ENCODE measurements around the gene ERC1. TPM values are rescaled to one million over a fixed set of nuclear protein-coding genes. Genes with fewer than 3 reads are reported as not detected.

The ERC1 gene
- total RNA-seq, 1 experiment from 2014 or later, result 31.5 TPM

DNA sequence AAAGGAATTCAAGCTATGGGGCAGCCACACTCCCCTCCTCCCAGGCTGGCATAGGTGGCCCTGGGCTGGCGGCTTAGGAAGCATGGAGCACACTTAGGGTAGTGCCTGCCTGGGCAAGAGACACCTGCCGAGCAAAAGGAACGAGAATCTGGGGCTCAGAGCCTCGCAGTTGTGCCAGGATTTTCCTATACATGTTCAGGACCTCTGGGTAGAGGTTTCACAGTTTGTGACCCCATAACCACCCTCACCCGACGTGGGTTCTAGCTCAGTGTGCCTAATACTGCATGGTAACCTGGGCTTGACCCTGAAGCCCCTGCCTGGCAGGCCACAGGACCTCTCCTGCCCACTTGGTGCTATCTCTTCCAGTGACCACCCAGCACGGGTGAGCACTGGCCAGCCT, 503.8 kb downstream of the ERC1 start:
- H3K36me3 ChIP-seq, result peaks cover 9% of the 10 kb centered on the region; the same call in 1 of the 2 replicates
- no peak overlapping the region for H3K4me3 ChIP-seq
- no peak overlapping the region for H3K27ac ChIP-seq
- H3K4me1 ChIP-seq, result peaks cover 19% of the 10 kb centered on the region
- no peak for DNase-seq
- H3K9me3 ChIP-seq (replicated peaks), result no peaks in the 10 kb centered on the region
- no peaks in the 10 kb centered on the region for H3K27me3 ChIP-seq

DNA sequence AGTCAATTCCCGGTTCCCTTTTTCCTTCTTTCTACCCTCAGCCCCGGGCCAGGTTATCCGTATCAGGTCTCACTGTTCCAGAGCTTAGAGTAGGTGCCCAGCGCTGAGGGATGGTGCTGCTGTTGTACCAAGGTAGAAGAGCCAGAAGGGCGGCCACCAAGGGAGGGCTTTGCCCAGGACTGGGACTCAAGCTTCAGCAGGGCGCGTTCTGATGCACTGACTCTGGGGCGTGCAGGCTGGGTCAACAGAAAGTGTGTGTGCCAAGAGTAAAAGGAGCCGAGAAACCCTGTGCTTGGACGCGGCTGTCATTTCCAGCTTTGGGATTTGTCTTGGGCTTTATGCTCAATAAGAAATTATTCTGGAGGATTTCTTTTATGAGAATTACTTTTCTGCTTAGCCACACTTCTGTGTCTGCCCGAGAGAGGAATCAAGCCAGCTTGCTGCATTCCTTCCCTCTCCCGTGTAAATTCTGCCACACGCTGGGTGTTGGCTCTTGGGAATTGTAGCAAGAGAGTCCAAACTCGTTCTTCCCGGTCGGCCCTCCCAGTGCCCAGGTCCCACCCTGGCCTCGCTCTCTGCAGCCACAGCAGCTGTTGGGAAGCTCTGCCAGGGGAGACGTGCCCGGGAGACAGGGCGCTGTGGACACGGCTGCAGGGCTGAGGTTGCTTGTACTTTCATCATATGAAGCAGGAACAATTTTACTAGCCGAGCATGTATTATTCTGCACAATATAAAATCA, 505.3 kb downstream of the ERC1 start:
- H3K27me3 ChIP-seq, result no peaks in the 10 kb centered on the region
- peaks cover 16% of the 10 kb centered on the region for H3K4me1 ChIP-seq
- no peak overlapping the region for H3K27ac ChIP-seq
- DNase-seq, result peak; percentile 53 to 62
- H3K36me3 ChIP-seq, result 0 out of 2 replicates have a peak, but pooled peaks cover under 1% of the 10 kb centered on the region
- H3K9me3 ChIP-seq (replicated peaks), result no peaks in the 10 kb centered on the region
- no peak overlapping the region for H3K4me3 ChIP-seq

DNA sequence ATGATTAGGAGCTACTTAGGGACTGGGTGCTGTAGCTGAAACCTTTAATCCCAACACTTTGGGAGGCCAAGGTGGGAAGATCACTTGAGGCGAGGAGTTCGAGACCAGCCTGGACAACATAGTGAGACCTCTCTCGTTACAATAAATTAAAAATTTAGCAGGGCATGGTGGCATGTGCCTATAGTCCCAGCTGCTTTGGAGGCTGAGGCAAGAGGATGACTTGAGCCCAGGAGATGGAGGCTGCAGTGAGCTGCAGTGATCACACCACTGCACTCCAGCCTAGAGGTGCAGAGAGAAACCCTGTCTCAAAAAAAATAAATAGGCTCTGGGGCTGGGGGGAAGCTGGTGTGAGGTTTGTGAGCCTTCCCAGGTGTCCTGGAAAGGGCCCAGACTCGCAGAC, 506.1 kb downstream of the ERC1 start:
- Histone ChIP-seq H3K4me1 (peaks cover 8% of the 10 kb centered on the region; the same call in 1 of the 2 replicates), H3K27ac (no peak overlapping the region), H3K36me3 (no peaks in the 10 kb centered on the region), H3K27me3 (no peaks in the 10 kb centered on the region), H3K9me3 (replicated peaks) (no peaks in the 10 kb centered on the region), H3K4me3 (no peak overlapping the region)
- no peak for DNase-seq

DNA sequence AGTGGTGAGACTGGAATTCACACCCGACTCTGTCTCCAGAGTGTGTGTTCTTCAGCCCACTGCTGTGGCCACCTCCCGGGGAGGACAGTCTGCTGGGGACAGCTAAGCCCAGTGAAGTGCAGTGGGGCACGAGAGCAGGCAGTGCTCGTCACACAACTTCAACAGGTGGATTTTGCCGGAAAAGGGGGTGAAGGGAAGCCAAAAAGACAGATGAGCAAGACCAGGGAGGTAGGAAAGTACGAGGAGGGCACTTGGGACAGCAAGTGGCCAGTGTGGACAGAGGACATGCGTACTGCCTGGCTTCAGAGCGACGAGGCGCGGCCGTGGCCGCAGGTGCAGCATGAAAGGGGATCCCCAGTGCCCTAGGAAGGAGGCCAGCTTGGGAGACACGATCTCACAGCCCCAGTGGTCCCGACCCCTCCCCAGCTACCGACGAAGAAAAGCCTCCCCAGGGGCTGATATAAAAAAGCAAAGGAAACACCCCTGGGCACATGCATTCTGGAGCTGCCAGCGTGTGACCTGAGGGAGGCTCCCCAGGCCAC, 507.2 kb downstream of the ERC1 start:
- H3K4me1 ChIP-seq, result peaks cover 7% of the 10 kb centered on the region; the same call in 1 of the 2 replicates
- H3K9me3 ChIP-seq (replicated peaks), result no peaks in the 10 kb centered on the region
- no peaks in the 10 kb centered on the region for H3K36me3 ChIP-seq
- no peak overlapping the region for H3K4me3 ChIP-seq
- no peak overlapping the region for H3K27ac ChIP-seq
- H3K27me3 ChIP-seq, result no peaks in the 10 kb centered on the region
- no peak for DNase-seq

DNA sequence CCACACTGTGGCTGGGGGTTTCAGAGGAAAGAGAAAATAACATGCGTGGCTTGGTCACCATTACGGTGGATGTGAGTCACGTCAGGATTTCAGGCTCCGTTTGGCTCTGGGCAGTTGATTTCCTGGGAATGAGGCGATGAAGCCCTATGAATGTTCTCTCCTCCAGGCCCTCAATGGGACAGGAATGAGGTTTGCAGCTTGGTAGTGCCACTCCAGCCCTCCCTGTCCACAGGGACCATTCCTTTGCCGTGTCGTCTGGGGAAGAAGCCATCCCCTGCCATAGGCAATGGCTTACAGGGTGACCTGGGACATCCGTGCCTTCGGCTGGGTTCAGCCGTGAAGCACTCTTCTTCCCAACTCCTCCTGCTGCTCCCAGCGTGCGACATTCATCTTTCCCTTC, 508.3 kb downstream of the ERC1 start:
- no peaks in the 10 kb centered on the region for H3K36me3 ChIP-seq
- H3K27ac ChIP-seq, result no peak overlapping the region
- H3K4me3 ChIP-seq, result no peak overlapping the region
- no peaks in the 10 kb centered on the region for H3K27me3 ChIP-seq
- peaks cover 7% of the 10 kb centered on the region; the same call in 1 of the 2 replicates for H3K4me1 ChIP-seq
- DNase-seq, result no peak
- no peaks in the 10 kb centered on the region for H3K9me3 ChIP-seq (replicated peaks)

DNA sequence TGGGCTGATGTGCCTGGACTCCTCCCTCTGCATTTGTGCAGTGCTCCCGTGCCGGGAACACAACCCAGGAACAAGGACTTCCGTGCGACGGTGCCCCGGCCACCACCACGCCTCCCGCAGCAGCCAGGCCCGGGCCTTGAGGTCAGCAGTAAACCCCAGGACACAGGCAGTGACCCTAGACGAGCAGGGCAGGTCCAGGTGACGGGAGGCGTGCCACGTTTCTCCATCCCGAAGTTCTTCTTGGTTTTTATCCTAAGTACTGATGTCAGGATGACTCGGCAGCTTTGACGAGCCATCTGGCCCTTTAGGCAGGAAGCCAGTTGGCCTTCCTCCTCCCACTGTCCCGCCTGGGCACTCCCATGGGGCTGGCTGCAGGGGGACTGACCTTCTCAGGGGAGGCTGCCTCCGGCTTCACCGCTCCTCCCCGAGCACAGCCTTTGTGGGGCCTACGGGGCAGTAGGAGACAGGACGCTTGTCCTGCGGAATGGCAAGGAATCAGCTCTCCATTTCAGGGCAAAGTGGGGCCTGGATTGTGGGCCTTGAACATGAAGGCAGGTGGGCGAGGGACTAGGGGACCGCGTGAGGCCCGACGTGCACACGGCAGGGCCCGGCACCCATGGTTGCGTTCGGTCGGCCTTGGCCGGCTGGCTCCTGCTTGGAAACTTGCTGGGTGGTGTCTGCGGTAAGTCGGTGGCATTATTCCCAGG, 509.2 kb downstream of the ERC1 start:
- H3K36me3 ChIP-seq, result no peaks in the 10 kb centered on the region
- no peaks in the 10 kb centered on the region for H3K9me3 ChIP-seq (replicated peaks)
- no peaks in the 10 kb centered on the region for H3K27me3 ChIP-seq
- no peak overlapping the region for H3K27ac ChIP-seq
- no peak for DNase-seq
- peaks cover 7% of the 10 kb centered on the region; the same call in 1 of the 2 replicates for H3K4me1 ChIP-seq
- H3K4me3 ChIP-seq, result no peak overlapping the region

DNA sequence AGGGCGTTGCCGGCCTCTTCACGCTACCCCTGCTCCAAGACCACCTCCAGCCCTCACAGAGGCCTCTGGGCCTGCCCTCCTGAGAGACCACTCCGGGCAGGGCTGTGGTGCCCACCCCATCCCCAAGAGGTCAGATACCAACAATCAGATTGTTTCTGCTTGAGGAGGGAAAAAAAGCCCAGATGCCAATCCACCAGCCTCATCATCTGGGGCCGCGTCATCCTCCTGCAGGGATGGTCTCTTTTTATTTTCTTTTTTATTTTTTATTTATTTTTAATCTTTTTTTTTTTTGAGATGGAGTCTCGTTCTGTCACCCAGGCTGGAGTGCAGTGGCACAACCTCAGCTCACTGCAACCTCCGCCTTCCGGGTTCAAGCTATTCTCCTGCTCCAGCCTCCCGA, 510.0 kb downstream of the ERC1 start:
- H3K27me3 ChIP-seq, result no peaks in the 10 kb centered on the region
- H3K36me3 ChIP-seq, result no peaks in the 10 kb centered on the region
- no peak overlapping the region for H3K27ac ChIP-seq
- peaks cover 7% of the 10 kb centered on the region; the same call in 1 of the 2 replicates for H3K4me1 ChIP-seq
- H3K4me3 ChIP-seq, result no peak overlapping the region
- no peak for DNase-seq
- no peaks in the 10 kb centered on the region for H3K9me3 ChIP-seq (replicated peaks)

DNA sequence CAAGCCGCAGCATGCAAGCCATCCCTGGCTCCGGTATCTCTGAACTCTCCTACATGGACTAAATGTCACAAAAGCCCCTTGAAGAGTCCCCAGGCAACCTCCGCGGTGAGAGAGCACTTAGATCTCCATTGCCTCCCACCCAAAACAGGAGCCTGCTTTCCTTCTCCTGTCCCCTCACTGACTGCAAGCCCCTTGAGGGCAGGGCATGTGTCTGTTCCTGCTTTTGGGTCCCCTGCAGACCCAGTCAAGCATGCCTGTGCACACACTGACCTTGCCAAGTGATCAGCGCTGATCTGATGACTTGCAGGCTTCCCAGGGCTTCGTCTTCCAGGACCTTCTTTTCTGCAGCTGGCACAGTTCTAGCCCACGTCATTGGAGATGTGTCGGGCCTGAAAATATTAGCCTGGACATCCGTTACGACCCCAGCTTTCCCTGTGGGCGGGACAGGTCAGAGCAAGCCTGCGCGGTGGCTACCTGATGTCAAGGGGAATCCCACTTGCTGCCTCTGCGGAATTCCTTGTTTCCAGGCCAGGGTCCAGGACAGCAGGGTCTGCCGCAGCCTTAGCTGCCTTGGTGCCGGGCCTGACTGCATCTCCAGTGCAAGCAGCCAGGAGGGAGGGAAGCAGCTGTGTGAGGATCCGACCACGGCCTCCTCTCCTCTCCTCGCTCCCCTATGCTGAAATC, 510.8 kb downstream of the ERC1 start:
- no peaks in the 10 kb centered on the region for H3K36me3 ChIP-seq
- H3K27me3 ChIP-seq, result no peaks in the 10 kb centered on the region
- H3K4me3 ChIP-seq, result no peak overlapping the region
- no peaks in the 10 kb centered on the region for H3K9me3 ChIP-seq (replicated peaks)
- H3K4me1 ChIP-seq, result 0 out of 2 replicates have a peak, but pooled peaks cover 1% of the 10 kb centered on the region
- no peak overlapping the region for H3K27ac ChIP-seq
- DNase-seq, result no peak

DNA sequence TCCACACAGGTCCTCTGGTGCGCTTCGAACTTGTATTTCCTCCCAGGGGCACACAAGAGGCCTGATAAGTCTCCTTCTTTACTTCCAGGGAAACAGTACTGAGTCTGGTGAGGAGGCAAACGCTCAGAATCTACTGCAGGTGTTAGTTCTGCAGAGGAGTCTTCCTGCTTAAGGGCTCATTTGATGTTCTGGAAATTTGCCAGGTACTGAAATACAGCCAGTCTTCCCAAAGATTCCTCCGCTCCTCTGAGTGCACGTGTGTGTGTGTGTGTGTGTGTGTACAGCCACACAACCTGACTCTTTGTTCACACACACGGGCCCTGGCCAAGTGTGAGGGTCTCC, 511.3 kb downstream of the ERC1 start:
- no peak overlapping the region for H3K27ac ChIP-seq
- no peaks in the 10 kb centered on the region for H3K4me1 ChIP-seq

DNA sequence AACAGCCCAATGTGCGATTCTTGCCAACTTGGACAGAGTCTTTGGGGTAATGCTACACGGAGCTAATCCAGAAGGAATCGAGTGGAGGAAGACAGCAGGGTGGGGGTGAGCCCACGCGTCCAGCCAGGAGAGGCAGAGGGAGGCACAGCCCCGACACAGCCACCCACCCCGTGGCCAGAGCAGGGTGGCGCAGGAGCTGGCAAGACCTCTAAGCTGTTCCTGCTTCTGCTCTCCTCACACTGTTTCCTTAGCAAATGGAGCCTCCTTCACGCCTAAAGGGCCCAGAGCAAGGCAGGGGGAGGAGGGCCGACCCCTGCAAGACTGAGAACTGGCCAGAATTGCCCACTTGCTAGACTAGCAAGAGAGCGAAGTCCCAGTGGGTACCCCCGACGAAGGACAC, 511.8 kb downstream of the ERC1 start:
- Histone ChIP-seq H3K36me3 (no peaks in the 10 kb centered on the region), H3K27me3 (no peaks in the 10 kb centered on the region), H3K9me3 (replicated peaks) (no peaks in the 10 kb centered on the region), H3K27ac (no peak overlapping the region), H3K4me3 (no peak overlapping the region), H3K4me1 (no peaks in the 10 kb centered on the region)
- DNase-seq, result no peak

More for the DNA sequence above, 511.3 kb downstream of the ERC1 start:
- Histone ChIP-seq H3K9me3 (replicated peaks) (no peaks in the 10 kb centered on the region), H3K27me3 (no peaks in the 10 kb centered on the region), H3K4me3 (no peak overlapping the region), H3K36me3 (no peaks in the 10 kb centered on the region)
- DNase-seq, result no peak

DNA sequence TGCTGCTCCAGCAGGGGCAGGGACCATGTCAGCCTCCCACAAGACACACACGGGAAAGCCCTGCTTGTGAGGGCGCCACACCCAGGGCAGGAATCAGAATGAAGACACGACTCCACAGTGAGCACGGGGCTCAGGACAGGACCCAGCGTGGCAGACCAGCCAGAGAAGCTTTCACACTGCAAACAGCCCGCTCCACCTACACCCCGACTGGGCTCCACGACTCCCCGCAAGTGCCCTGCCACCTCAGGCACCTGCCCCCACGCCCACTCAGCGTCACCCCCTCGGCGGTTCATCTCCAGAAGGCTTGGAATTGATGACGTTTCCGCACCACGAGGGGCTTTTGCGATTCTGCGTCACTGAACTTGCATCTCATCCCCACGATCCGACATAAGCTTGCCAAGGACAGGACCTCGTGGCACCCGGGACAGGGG, 512.3 kb downstream of the ERC1 start:
- no peak overlapping the region for H3K27ac ChIP-seq
- no peaks in the 10 kb centered on the region for H3K36me3 ChIP-seq
- H3K4me1 ChIP-seq, result no peaks in the 10 kb centered on the region
- H3K4me3 ChIP-seq, result no peak overlapping the region
- DNase-seq, result no peak
- no peaks in the 10 kb centered on the region for H3K9me3 ChIP-seq (replicated peaks)
- no peaks in the 10 kb centered on the region for H3K27me3 ChIP-seq

DNA sequence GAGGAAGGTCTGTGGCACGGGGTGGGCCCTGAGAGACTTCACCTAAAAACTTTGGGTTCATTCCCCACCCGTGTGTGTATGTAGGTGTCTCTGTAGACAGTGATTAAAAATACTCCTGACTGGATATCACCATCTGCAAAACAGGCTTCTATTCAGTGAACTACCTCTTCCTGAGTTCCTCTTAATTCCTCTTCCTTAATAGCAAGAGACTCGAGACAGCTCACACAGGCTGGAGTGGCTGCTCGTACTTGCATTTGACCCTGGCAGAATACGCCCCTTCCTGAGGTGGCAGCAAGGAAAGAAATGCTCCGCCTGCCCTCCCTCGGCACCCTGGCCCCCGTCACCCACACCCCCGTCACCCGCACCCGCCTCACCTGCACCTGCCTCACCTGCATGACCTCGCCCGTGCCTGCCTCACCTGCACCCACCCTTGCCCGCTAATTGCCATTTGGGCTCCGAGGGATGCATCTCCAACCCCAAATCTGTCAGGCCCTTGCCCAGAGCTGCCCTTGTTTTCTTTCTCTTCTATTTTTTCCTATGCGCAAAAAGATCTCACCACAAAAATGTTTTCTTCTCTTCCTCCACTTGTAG, 513.4 kb downstream of the ERC1 start:
- Histone ChIP-seq H3K4me1 (no peaks in the 10 kb centered on the region), H3K9me3 (replicated peaks) (no peaks in the 10 kb centered on the region), H3K36me3 (no peaks in the 10 kb centered on the region), H3K4me3 (no peak overlapping the region), H3K27me3 (no peaks in the 10 kb centered on the region), H3K27ac (no peak overlapping the region)
- no peak for DNase-seq

DNA sequence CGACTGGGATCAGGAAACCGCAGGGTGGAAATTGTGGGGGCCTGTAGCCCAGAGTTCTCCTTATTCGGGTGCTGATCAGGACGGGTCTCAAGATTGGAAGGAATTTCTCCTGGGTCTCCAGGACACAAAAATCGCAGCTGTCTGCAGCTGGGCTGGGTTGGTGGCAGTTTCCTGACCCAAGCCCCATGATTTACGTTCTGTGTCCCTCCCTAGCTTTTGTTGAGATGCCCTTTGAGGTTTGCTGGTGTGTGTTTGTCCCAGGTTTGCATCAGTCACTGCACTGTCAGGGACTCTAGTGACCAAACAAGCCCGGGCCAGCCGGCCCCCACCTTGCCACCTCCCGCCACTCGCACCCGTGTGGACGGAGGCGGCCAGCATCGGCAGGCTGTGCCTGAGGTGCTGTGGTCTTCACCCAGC, 513.9 kb downstream of the ERC1 start:
- H3K4me3 ChIP-seq, result no peak overlapping the region
- no peaks in the 10 kb centered on the region for H3K27me3 ChIP-seq
- H3K9me3 ChIP-seq (replicated peaks), result no peaks in the 10 kb centered on the region
- H3K27ac ChIP-seq, result no peak overlapping the region
- H3K36me3 ChIP-seq, result no peaks in the 10 kb centered on the region
- no peak for DNase-seq
- no peaks in the 10 kb centered on the region for H3K4me1 ChIP-seq

DNA sequence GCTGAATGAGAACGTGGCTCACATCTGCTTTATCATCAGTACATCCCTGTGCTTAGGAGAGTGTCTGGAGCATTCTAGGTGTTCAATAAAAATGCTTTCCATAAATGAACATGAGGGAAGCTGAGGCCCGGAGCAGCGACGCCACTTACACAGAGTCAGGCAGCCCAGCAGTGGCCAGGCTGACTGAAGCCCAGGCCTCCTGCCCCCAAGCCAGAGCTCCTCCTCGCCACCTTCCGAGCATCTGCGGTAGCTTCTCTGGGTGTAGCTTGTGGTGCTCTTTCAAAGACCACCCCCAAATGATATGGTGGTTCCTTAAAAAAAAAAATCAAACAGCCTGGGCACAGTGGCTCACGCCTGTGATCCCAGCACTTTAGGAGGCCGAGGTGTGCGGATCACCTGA, 514.6 kb downstream of the ERC1 start:
- Histone ChIP-seq H3K4me3 (no peak overlapping the region), H3K36me3 (no peaks in the 10 kb centered on the region), H3K9me3 (replicated peaks) (no peaks in the 10 kb centered on the region), H3K27ac (no peak overlapping the region), H3K27me3 (no peaks in the 10 kb centered on the region), H3K4me1 (no peaks in the 10 kb centered on the region)
- no peak for DNase-seq

DNA sequence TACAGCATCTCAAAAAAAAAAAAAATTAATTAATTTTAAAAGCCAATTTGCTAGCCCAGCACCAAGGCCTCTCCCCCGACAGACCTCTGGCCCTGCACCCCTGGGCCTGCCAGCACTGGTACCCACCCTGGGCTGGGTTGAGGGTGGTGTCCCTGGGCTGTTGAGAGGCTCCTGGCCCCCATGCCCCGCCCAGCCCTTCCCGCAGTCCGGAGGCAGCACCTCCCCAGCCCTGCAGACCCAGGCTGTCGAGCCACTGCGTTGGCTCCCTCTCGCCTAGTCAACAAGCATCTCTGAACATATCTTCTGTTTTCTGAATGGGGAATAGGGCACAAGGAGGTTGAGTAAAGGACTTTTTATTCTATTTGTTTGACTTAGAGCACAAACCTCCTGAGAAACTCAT, 516.3 kb downstream of the ERC1 start:
- H3K9me3 ChIP-seq (replicated peaks), result no peaks in the 10 kb centered on the region
- H3K4me3 ChIP-seq, result no peak overlapping the region
- DNase-seq, result no peak
- H3K27me3 ChIP-seq, result no peaks in the 10 kb centered on the region
- H3K27ac ChIP-seq, result no peak overlapping the region
- H3K36me3 ChIP-seq, result no peaks in the 10 kb centered on the region
- H3K4me1 ChIP-seq, result no peaks in the 10 kb centered on the region
